ENCODE results near the gene IP6K2.

Gene IP6K2

GRCh38 chr3:48674505-48674904 is 42.5 kb downstream of the IP6K2 start:
- in situ Hi-C loops (cut with MboI; ENCODE audit: low sequenced_read_pairs), result no loop called here

DNA sequence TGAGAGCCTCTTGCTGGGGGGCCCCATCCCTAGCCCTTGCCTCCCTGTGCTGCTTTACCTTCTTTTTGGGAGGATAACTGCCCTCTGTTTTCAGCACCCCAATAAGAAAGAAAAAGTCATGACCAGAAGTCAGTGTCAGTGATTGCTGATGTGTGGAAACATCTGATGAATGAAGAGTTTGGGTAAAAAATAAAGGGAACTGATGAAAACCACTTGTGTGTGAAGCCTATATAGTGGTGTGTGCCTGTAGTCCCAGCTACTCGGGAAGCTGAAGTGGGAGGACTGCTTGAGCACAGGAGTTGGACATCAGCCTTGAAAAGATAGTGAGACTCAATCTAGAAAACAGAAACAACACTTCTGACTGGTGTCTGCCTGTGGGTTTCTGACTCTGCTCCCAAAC is 44.5 kb downstream of the IP6K2 start:
- in situ Hi-C loops (cut with MboI; ENCODE audit: low sequenced_read_pairs), result no loop called here

GRCh38 chr3:48664929-48665328 is 52.1 kb downstream of the IP6K2 start:
- in situ Hi-C loops (cut with MboI; ENCODE audit: low sequenced_read_pairs), result no loop called here

GRCh38 chr3:48664313-48664644 is 52.7 kb downstream of the IP6K2 start:
- in situ Hi-C loops (cut with MboI; ENCODE audit: low sequenced_read_pairs), result no loop called here

DNA sequence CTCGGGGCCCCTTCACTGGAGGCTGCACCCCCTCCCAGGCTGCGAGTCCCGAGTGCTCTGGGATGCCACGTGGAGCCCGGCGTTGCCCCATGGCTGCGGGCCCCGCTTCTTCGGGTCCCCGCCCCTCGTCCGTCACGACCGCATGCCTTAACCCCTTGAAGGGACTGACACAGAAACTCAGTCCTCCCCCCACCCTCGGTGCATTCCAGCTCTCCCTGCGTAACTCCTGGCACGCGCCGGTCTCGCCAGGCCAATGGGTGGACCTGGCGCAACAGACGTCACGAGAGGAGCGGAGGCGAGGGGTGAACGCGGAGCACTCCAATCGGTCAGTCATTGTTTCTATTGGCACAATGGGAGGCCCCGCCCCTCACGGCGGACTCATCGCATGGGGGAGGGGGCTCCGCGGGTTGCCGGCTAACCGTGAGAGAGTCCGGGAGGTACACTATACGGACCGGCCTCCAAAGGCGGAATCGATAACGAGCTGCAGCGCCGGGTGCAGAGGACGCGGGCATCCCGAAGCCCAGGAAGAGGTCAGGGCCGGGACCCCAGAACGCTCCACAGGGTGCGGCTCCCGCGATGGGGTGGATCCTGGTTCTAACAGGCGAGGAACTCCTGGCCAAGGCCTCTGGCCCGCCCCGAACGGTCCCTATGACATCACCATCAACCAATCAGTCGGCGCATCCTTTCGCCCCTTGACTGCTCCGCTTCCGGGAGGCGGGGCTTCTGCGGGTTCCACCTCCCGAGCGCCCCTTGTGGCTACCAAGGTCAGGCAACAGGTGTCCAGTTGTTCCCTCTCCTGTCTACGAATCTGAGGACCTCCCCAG is 53.3 kb downstream of the IP6K2 start:
- in situ Hi-C loops (cut with MboI; ENCODE audit: low sequenced_read_pairs), result no loop called here

GRCh38 chr3:48662753-48663488 is 54.1 kb downstream of the IP6K2 start, which contains the start of gene CELSR3:
Gene CELSR3, minus strand, starts transcription at chr3:48662886. Its CDS starts 252 bp downstream, at chr3:48662634.
- in situ Hi-C loops (cut with MboI; ENCODE audit: low sequenced_read_pairs), result no loop called here

DNA sequence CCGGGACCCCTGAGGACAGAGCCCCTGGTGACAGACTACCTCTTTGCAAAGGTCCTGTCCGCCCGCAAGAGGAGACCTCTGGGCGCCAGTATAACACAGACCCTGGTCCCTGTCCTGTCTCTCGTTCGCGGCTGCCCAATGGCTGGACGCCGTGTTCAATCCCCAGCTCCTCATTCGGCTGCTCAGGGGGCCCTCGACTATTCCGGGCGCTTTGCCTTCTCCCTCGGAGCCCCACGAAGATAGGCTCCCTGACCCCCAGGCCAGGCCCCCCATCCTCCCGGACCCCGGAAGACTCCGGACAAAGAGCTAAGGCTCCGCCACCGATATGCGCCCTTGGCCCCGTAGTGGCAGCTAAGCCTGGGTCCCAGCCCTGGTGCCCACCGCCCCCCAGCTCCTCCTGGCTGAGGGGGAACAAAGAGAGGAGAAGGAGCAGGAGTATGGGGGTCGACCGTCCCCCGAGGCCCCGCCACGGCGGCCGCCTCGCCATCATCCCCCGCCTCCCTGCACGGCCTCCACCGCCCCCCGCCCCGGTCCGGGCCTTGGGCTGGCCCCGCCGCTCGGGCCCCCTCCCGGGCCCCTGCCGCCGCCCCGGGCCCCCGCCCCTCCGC is 54.8 kb downstream of the IP6K2 start:
- in situ Hi-C loops (cut with MboI; ENCODE audit: low sequenced_read_pairs), result no loop called here

DNA sequence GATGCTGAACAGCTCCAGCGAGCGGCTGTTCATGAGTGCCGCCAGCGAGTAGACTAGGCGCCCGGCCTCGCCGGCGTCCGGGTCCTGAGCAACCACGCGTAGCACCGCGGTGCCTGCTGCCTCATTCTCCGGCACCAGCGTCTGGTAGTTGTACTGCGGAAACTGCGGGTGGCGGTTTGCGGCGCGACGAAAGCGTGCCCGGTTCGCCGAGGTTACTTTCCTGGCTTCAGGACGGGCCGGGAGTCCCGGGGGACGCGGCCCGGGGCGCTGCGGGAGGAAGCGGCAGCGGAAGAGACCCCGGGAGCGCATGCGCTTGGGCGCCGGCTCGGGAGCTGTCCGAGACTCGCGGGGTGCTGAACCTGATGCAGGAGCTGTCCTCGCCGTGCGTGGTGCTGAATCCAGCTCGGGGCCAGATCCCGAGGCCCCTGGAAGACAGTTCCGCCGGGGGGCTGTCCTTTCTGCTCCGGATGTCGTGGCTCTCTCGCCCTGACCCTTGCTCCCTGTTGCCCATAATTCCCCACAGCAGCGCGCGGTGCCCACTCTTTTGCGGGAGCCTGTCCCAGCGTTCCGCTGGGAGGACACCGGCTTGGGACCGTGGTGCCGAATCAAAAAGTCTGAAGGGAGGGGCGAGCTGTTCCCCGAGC is 55.4 kb downstream of the IP6K2 start:
- in situ Hi-C loops (cut with MboI; ENCODE audit: low sequenced_read_pairs), result no loop called here

DNA sequence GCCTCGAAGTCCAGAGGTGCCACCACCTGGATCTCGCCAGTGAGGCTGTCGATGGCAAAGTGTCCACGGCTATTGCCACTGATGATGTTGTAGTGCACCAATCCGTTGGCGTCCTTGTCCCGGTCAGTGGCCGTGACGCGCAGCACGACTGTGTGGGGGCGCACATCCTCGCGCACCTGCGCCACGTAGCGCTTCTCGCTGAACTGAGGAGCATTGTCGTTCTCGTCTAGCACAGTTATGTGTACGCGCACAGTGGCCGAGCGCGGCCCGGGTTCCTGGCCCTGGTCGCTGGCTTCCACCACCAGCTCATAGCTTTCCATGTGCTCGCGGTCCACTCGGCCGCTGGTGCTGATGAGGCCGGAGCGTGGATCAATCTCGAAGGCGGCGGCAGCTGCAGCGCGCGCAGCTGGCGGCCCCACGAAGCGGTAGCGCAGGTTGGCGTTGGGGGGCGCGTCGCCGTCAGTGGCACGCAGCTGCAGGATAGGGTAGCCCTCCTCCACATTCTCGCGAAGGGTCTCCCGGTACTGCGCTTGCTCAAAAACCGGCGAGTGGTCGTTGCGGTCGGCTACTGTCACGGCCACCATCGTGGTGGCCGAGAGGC is 56.1 kb downstream of the IP6K2 start:
- in situ Hi-C loops (cut with MboI; ENCODE audit: low sequenced_read_pairs), result no loop called here

- in situ Hi-C loops (cut with MboI; ENCODE audit: low sequenced_read_pairs), result no loop called here
These were observed 60.2 kb downstream of the IP6K2 start for GRCh38 chr3:48656841-48657281.

DNA sequence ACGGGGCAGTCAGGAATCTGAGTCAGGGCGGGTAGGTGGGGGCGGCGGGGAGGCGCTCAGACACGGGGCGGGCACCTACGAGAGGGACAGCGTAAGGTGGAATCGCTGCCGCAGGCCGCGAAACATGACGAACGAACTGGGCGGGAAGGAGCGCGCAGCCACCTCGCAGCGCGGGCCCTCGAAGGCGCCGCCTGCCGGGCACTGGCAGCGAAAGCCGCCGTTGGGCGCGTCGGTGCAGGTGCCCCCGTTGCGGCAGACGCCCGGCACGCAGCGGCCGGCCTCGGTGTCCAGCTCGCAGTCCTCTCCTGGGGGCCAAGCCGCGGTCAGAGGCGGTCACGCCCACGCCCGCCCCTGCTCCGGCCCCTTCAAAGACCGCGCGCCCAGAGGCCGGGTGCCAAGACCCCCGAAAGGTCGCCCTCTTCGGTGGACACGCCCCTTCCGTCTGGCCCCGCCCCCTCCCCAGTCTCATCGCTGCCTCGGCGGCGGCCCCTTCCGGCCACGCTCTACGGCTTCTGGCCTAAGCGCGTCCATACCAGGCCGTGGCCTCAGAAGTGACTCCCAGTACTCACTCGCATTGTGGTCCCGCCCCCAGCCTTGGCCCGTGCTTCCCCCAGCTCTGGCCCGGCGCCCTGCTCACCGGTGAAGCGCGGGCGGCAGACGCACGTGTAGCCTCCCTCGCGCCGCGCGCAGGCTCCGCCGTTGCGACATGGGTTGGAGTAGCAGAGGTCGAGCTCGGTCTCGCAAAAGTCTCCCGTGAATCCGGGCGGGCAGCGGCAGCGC is 60.8 kb downstream of the IP6K2 start:
- in situ Hi-C loops (cut with MboI; ENCODE audit: low sequenced_read_pairs), result no loop called here

- in situ Hi-C loops (cut with MboI; ENCODE audit: low sequenced_read_pairs), result no loop called here
These were observed 61.4 kb downstream of the IP6K2 start for GRCh38 chr3:48655606-48656005.

- in situ Hi-C loops (cut with MboI; ENCODE audit: low sequenced_read_pairs), result no loop called here
These were observed 62.0 kb downstream of the IP6K2 start for GRCh38 chr3:48655063-48655462.

DNA sequence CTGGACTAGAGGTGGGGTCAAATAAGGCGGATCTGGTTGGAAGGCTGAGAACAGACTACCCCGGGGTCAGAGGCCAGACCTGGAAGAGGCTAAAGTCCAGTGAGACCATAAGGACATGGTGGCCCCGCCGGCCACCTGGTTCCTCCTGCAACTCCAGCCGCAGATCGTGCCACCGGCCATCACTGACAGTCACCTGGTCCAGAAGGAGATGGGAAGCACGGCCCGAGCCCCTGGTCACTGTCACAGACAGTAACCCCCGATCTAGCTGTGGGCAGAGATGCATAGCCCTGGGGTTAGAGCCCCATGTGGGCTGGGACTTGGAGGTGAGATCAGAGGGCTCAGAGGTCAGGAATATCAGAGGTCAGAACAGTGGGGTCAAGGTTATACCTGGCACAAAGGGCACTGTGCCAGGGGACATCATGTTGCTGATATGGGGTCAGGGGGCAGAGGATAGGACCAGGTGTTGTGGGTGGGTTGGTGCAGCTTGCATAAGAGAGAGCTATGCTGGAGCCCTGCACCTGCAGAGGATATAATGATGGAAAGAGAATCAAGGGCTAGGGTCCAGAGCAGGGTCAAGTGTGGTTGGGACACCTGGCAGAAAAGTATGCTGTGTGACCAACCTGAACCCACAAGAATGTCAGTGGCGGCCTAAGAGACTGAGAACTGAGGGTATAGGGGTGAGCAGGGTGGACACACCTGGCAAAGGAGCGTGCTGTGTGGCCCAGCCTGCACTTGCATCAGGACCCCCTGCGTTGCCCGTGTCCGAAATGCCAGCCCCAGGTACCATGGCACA is 63.9 kb downstream of the IP6K2 start:
- in situ Hi-C loops (cut with MboI; ENCODE audit: low sequenced_read_pairs), result no loop called here

GRCh38 chr3:48651771-48652170 is 65.2 kb downstream of the IP6K2 start:
- in situ Hi-C loops (cut with MboI; ENCODE audit: low sequenced_read_pairs), result no loop called here

DNA sequence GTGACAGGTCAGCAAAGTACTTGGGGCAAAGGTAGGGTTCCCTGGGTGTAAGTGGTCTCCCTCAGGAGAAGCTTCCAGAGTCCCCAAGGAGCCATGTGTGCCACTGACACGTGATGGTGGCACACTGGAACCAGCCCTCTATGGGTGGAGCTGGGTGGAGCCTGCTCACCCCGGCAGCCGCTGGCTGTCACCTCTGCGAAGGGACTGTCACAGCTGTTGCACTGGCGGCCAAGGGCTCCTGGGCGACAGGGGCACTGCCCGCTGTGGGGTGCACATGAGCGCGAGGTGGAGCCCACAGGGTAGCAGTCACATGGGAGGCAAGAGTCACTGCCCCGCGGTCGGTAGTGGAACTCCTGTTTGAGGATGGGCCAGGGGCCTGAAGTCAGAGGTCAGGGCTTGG is 66.3 kb downstream of the IP6K2 start:
- in situ Hi-C loops (cut with MboI; ENCODE audit: low sequenced_read_pairs), result no loop called here

DNA sequence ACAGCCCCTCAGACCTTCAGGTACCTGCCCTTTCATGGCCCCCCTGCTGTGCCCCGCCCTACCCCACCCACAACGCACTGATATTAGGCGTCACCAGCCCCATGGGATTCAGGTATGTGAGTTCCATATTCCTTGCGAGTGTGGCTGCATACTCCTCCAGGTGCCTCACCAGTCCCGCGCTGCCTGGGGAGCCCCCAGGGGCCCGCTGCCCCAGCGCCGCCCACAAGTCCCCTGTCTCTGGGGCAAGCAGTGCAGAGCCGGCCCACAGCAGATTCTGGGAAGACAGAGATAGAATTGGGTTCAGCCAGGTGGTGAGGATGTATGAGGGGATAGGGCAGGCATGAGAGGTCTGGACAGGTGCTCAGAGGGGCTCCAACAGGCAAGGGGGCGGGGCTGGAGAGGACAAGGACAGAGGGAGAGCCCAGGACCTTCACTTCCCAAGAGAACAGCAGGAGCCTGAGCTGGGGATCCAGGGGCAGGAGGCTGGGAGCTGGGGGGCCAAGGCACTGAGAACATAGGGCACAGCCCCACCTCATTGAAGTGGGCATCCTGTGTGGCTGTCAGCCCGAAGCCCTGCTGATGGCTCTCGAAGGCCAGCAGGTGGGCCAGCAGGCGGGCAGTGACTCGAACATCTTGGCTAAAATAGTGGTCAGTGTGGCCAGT is 68.7 kb downstream of the IP6K2 start:
- in situ Hi-C loops (cut with MboI; ENCODE audit: low sequenced_read_pairs), result no loop called here

- in situ Hi-C loops (cut with MboI; ENCODE audit: low sequenced_read_pairs), result no loop called here
These were observed 69.3 kb downstream of the IP6K2 start for GRCh38 chr3:48647714-48648113.

All from HL-60/S4 treated with phorbol 12-myristate 13-acetate at 8.2 ng/mL for 4 days and 3 days (cell line).